Cardiac fibroblast (primary cell): Measurements from ENCODE around the gene NDUFS4.

Experiments
- DNase-seq, 2 donors: peaks; one replicate each; pipeline versions ENCODE4 v3.0.0 to v3.0.0-alpha.2; 2010; ENCODE audit warnings: low read depth in 2 of 2
- H3K4me3 ChIP-seq, 2 donors: replicated peaks in 1 of 2; 1 replicate in 1 of 2; 2 replicates in 1 of 2; pipeline ENCODE4 v1.5.1; 2011; ENCODE audit warnings: low read depth in 2 of 2, low read length in 2 of 2, mild to moderate bottlenecking in 2 of 2, moderate library complexity in 1 of 2
- CTCF ChIP-seq: IDR thresholded peaks from one replicate; pipeline ENCODE4 v1.5.1; 2011; ENCODE audit warnings: low read depth, mild to moderate bottlenecking, low read length, inconsistent platforms

The NDUFS4 gene

GRCh38 chr5:53580547-53580946 is 20.1 kb downstream of the NDUFS4 start:
- TF ChIP-seq CTCF = no peak
- DNase-seq = no peak
- no peak overlapping the region for H3K4me3 ChIP-seq

- TF ChIP-seq CTCF = no peak
- no peak overlapping the region for H3K4me3 ChIP-seq
- DNase-seq = no peak
Measured at GRCh38 chr5:53582225-53582624, 21.8 kb downstream of the NDUFS4 start.

GRCh38 chr5:53590759-53591158 is 30.3 kb downstream of the NDUFS4 start:
- no peak for TF ChIP-seq CTCF
- DNase-seq = no peak

GRCh38 chr5:53594419-53594818 is 34.0 kb downstream of the NDUFS4 start:
- no peak overlapping the region for H3K4me3 ChIP-seq
- DNase-seq = no peak
- TF ChIP-seq CTCF = no peak

More at GRCh38 chr5:53590759-53591158, 30.3 kb downstream of the NDUFS4 start:
- H3K4me3 ChIP-seq = no peak overlapping the region

- H3K4me3 ChIP-seq = no peak overlapping the region
- DNase-seq = no peak
- no peak for TF ChIP-seq CTCF
Measured at GRCh38 chr5:53597894-53598293, 37.5 kb downstream of the NDUFS4 start.

- peak; percentile 20 to 91 for DNase-seq
- no peak overlapping the region for H3K4me3 ChIP-seq
- TF ChIP-seq CTCF = no peak
Measured at GRCh38 chr5:53601570-53601969, 41.1 kb downstream of the NDUFS4 start.

- no peak for TF ChIP-seq CTCF
- no peak overlapping the region for H3K4me3 ChIP-seq
- DNase-seq = peak; percentile 46 to 59
Measured at GRCh38 chr5:53603009-53603687, 42.7 kb downstream of the NDUFS4 start.
